ENCODE results near the gene MBD6. TPM values are rescaled to one million over a fixed set of nuclear protein-coding genes. Genes with fewer than 3 reads are reported as not detected.
A peak's percentile ranks its signal among the peaks of the same experiment; 100 is the strongest.

Gene MBD6
- polyA plus RNA-seq, 2 of the 4 experiments (the other 2 are of a cell fraction), result 4.6 to 24.2 TPM

GRCh38 chr12:57487597-57488401 lies 34.8 kb upstream of the MBD6 start, which contains the start of gene MARS1 (continued):
- TF ChIP-seq RARB (CRISPR knock-in tag; IDR thresholded peaks at IDR 0.05) (no peak), HOXA7 (CRISPR knock-in tag; IDR thresholded peaks at IDR 0.05) (no peak), BCL3 (IDR thresholded peaks at IDR 0.05) (peak; percentile 87), CEBPB (IDR thresholded peaks at IDR 0.05) (peak in 1 of 2 experiments; percentile 81; a peak in 2 of 4 replicates), SMC3 (IDR thresholded peaks at IDR 0.05) (no peak), MAX (IDR thresholded peaks at IDR 0.05) (peak; percentile 84), ZSCAN20 (CRISPR knock-in tag; IDR thresholded peaks at IDR 0.05) (no peak), PHF8 (IDR thresholded peaks at IDR 0.05; ENCODE audit: borderline replicate concordance, low read depth) (peak; percentile 50; the same call in 1 of the 2 replicates), CTCF (IDR thresholded peaks at IDR 0.05) (peak; percentile 45), RAD21 (conservative IDR thresholded peaks at IDR 0.05 in 1 of 2, IDR thresholded peaks at IDR 0.05 in 1 of 2) (no peak; a peak in 1 of 5 replicates), HOXB5 (CRISPR knock-in tag; IDR thresholded peaks at IDR 0.05) (no peak)

GRCh38 chr12:57488402-57489156 lies 34.0 kb upstream of the MBD6 start:
- H3K9me3 ChIP-seq, result no peaks in the 10 kb centered on the region
- DNase-seq (ENCODE audit: low read depth in 1 of 2, low spot score in 1 of 2), result no peak
- H3K4me1 ChIP-seq, result peaks cover 12% of the 10 kb centered on the region
- ChIA-PET CTCF (interaction anchor here (1.0 to 1.8 kb wide), 3 partner anchors 18 to 30 kb away, joined by 3 to 6 read pairs (median 4); no protein-coding TSS in a partner anchor), POLR2A (no interaction called here)
- peak; percentile 20 to 38; a peak in 3 of 6 replicates for ATAC-seq
- H3K27ac ChIP-seq, result peak overlapping the region; percentile 94 to 99
- 10% methylated on average over 11 of the region's 11 CpGs for WGBS (ENCODE audit: missing lambda C conversion rate)
- H3K4me2 ChIP-seq, result peak overlapping the region; percentile 95
- no peak for FAIRE-seq
- peak overlapping the region; percentile 79 for H3K4me3 ChIP-seq
- TF ChIP-seq CHD2 (IDR thresholded peaks at IDR 0.05; ENCODE audit: low read length, partially characterized antibody) (no peak), HDAC2 (IDR thresholded peaks at IDR 0.05) (no peak), RARB (CRISPR knock-in tag; IDR thresholded peaks at IDR 0.05) (no peak), HES2 (IDR thresholded peaks at IDR 0.05) (no peak), REST (IDR thresholded peaks at IDR 0.05) (no peak), SREBF2 (IDR thresholded peaks at IDR 0.05) (no peak), HOXB5 (CRISPR knock-in tag; IDR thresholded peaks at IDR 0.05) (no peak), EHMT2 (IDR thresholded peaks at IDR 0.05; ENCODE audit: low read depth) (no peak), MAFK (IDR thresholded peaks at IDR 0.05; ENCODE audit: partially characterized antibody) (no peak), ZSCAN20 (CRISPR knock-in tag; IDR thresholded peaks at IDR 0.05) (no peak), CBX2 (IDR thresholded peaks at IDR 0.05; ENCODE audit: borderline replicate concordance, low read depth) (no peak), HOXA7 (CRISPR knock-in tag; IDR thresholded peaks at IDR 0.05) (no peak), ZFP36 (IDR thresholded peaks at IDR 0.05; ENCODE audit: borderline replicate concordance, partially characterized antibody) (no peak), MYC (IDR thresholded peaks at IDR 0.05; ENCODE audit: borderline replicate concordance, low read length) (no peak), BHLHE40 (IDR thresholded peaks at IDR 0.05; ENCODE audit: low read depth, low read length) (no peak), TP53 (CRISPR knock-in tag; IDR thresholded peaks at IDR 0.05) (no peak), ZNF302 (CRISPR knock-in tag; IDR thresholded peaks at IDR 0.05) (no peak), FOSL2 (IDR thresholded peaks at IDR 0.05) (no peak), FOSL2 (CRISPR knock-in tag; IDR thresholded peaks at IDR 0.05) (no peak), FOXS1 (CRISPR knock-in tag; IDR thresholded peaks at IDR 0.05) (no peak)

All from A549 (cell line).